ENCODE data around the gene KIZ. TPM values are rescaled to one million over a fixed set of nuclear protein-coding genes. Genes with fewer than 3 reads are reported as not detected.

The KIZ gene
- total RNA-seq, 6 donors from 2014 or later, result 7.9 to 29.3 (median 15.2) TPM

DNA sequence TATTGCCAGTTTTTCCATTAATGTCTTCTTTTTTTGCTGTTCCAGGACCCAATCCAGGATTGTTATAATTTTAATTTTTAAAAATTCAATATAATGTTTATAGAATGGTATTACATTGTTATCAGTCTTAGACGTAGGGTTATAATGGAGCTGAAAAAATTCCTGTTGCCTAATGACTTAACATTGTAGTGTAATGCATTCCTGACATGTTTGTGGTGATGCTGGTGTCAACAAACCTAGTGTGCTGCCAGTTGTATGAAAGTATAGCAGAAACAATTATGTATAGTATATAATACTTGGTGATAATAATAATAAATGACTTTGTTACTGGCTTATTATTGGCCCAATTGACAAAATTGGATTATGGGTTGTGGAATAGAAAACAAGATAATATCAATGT, 30.4 kb downstream of the KIZ start:
- H3K4me3 ChIP-seq, result no peak overlapping the region
- no peaks in the 10 kb centered on the region for H3K4me1 ChIP-seq
- H3K27me3 ChIP-seq, result no peaks in the 10 kb centered on the region
- no peak for DNase-seq
- TF ChIP-seq, protein P1, sequence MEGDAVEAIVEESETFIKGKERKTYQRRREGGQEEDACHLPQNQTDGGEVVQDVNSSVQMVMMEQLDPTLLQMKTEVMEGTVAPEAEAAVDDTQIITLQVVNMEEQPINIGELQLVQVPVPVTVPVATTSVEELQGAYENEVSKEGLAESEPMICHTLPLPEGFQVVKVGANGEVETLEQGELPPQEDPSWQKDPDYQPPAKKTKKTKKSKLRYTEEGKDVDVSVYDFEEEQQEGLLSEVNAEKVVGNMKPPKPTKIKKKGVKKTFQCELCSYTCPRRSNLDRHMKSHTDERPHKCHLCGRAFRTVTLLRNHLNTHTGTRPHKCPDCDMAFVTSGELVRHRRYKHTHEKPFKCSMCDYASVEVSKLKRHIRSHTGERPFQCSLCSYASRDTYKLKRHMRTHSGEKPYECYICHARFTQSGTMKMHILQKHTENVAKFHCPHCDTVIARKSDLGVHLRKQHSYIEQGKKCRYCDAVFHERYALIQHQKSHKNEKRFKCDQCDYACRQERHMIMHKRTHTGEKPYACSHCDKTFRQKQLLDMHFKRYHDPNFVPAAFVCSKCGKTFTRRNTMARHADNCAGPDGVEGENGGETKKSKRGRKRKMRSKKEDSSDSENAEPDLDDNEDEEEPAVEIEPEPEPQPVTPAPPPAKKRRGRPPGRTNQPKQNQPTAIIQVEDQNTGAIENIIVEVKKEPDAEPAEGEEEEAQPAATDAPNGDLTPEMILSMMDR (IDR thresholded peaks at IDR 0.05), result no peak
- no peak for TF ChIP-seq EP300 (IDR thresholded peaks at IDR 0.05)
- TF ChIP-seq POLR2A (IDR thresholded peaks at IDR 0.05), result no peak
- no peak for TF ChIP-seq POLR2AphosphoS5 (IDR thresholded peaks at IDR 0.05)
- no peaks in the 10 kb centered on the region for H3K9me3 ChIP-seq
- H3K36me3 ChIP-seq, result no peaks in the 10 kb centered on the region
- no peak for ATAC-seq (ENCODE audit: low FRiP score in 2 of 2)
- WGBS, 2 donors, result 53 to 72% methylated on average over 1 of the region's 1 CpG
- no peak overlapping the region for H3K27ac ChIP-seq

DNA sequence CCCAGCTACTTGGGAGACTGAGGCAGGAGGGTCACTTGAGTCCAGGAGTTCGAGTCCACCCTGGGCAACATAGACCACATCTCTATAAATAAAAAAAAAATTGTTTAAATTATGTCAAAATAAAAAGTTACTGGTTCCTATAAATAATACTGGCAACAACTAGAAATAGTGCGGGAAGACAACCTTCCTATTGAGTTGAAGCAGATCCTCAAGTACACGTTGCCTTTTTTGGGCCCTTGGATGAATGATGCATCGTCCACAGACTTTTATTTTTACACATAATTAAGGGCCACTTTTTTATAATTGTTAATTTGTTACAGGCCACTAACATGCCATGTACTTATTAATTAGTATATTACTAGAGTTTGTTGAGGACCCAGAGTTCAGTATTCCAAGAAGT, 31.1 kb downstream of the KIZ start:
- no peak overlapping the region for H3K27ac ChIP-seq
- H3K4me3 ChIP-seq, result no peak overlapping the region
- DNase-seq (no peak), ATAC-seq (ENCODE audit: low FRiP score in 2 of 2) (no peak)
- H3K4me1 ChIP-seq, result no peaks in the 10 kb centered on the region
- TF ChIP-seq, protein P1 (IDR thresholded peaks at IDR 0.05), result no peak
- no peak for TF ChIP-seq POLR2A (IDR thresholded peaks at IDR 0.05)
- no peak for TF ChIP-seq POLR2AphosphoS5 (IDR thresholded peaks at IDR 0.05)
- TF ChIP-seq EP300 (IDR thresholded peaks at IDR 0.05), result no peak
- no peaks in the 10 kb centered on the region for H3K9me3 ChIP-seq
- peaks cover 2 to 4% (median 3%) of the 10 kb centered on the region in 4 donors for H3K36me3 ChIP-seq
- H3K27me3 ChIP-seq, result no peaks in the 10 kb centered on the region
- WGBS, 2 donors, result 95 to 98% methylated on average over 4 of the region's 4 CpGs

DNA sequence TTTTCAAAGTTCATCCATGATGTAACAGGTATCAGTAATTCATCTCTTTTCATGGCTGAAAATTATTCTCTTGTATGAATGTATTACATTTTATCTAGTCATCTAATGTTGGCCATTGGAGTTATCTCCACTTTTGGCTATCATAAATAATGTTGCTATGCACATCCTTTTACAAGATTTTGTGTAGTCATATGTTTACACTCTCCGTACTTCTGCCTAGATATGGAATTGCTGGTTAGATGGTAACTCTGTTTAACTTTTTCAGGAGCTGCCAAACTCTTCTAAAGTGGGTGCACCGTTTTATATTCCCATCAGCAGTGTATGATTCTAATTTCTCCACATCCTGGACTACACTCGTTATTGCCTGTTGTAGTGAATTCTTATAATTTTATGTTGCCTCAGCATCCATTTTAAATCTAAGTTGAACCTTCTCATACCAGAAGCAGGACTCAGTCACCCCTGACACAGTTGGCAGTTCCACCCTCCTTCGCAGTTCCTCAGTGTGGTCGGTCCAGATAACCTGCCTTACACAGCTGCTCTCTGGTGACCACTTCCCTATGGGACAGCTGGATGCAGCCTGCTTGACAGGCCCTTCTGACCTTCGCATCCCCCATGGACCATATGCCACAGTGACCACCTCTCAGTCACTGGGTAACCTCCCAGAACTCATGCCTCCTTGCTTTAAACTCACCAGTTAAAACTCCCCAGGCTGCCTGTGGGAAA, 33.9 kb downstream of the KIZ start:
- DNase-seq (no peak), ATAC-seq (ENCODE audit: low FRiP score in 2 of 2) (no peak)
- Histone ChIP-seq H3K9me3 (no peaks in the 10 kb centered on the region), H3K27ac (no peak overlapping the region), H3K27me3 (no peaks in the 10 kb centered on the region), H3K4me1 (no peaks in the 10 kb centered on the region), H3K4me3 (no peak overlapping the region), H3K36me3 (peaks cover 6 to 18% (median 10%) of the 10 kb centered on the region in 4 donors)
- 90% methylated on average over 6 of the region's 6 CpGs for WGBS, 2 donors
- TF ChIP-seq POLR2AphosphoS5 (IDR thresholded peaks at IDR 0.05), result no peak
- no peak for TF ChIP-seq POLR2A (IDR thresholded peaks at IDR 0.05)
- no peak for TF ChIP-seq EP300 (IDR thresholded peaks at IDR 0.05)
- TF ChIP-seq, protein P1 (IDR thresholded peaks at IDR 0.05), result no peak

DNA sequence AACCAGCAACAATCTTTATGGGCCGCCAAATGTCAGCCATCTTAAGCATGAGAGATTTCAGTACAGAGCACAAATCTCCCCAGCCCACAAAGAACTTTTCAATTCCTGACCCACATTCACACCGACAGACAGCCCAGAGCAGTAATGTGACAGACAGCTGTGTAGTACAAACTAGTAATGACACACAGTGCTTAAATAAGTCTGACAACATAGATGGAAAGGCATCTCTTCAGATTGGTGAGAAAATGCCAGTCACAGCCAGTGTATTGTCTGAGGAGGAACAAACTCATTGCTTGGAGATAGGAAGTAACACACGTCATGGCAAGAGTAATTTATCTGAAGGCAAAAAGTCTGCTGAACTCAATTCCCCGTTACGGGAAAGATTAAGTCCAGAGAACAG, 36.0 kb downstream of the KIZ start:
- WGBS, 2 donors, result 95 to 99% methylated on average over 5 of the region's 5 CpGs
- DNase-seq, result no peak
- Histone ChIP-seq H3K27me3 (no peaks in the 10 kb centered on the region), H3K9me3 (no peaks in the 10 kb centered on the region), H3K27ac (no peak overlapping the region), H3K4me1 (no peaks in the 10 kb centered on the region), H3K4me3 (no peak overlapping the region), H3K36me3 (peaks cover 6 to 18% (median 10%) of the 10 kb centered on the region in 4 donors)
- ATAC-seq (ENCODE audit: low FRiP score in 2 of 2), result no peak
- TF ChIP-seq, protein P1 (IDR thresholded peaks at IDR 0.05), result no peak
- TF ChIP-seq POLR2A (IDR thresholded peaks at IDR 0.05), result no peak
- no peak for TF ChIP-seq EP300 (IDR thresholded peaks at IDR 0.05)
- no peak for TF ChIP-seq POLR2AphosphoS5 (IDR thresholded peaks at IDR 0.05)

DNA sequence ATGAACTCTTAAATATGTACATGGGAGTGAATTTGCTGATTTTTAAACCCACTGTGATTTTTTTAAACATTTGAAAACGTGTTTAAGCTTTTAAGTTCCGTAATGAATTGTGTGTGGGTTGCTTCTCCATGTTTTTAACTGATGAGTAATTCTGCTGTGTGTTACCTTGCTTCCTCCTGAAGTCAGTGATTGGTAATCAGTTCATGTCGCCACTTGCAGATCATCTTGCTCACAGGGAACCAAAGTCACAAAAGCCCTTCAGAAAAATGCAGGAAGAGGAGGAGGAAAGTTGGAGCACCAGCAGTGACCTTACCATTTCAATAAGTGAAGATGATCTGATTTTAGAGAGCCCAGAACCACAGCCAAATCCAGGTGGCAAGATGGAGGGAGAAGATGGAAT, 36.7 kb downstream of the KIZ start:
- 86 to 93% methylated on average over 3 of the region's 3 CpGs for WGBS, 2 donors

More for the DNA sequence above, 36.7 kb downstream of the KIZ start:
- no peaks in the 10 kb centered on the region for H3K9me3 ChIP-seq
- no peaks in the 10 kb centered on the region for H3K27me3 ChIP-seq
- H3K4me3 ChIP-seq, result no peak overlapping the region
- ATAC-seq (ENCODE audit: low FRiP score in 2 of 2) (no peak), DNase-seq (no peak)
- TF ChIP-seq, protein P1 (IDR thresholded peaks at IDR 0.05), result no peak
- H3K27ac ChIP-seq, result no peak overlapping the region
- H3K36me3 ChIP-seq, result peaks cover 6 to 18% (median 10%) of the 10 kb centered on the region in 4 donors
- no peaks in the 10 kb centered on the region for H3K4me1 ChIP-seq

All from upper lobe of left lung (tissue), 6 donors.